H1 (cell line): ENCODE data around the gene SLC39A8. TPM values are rescaled to one million over a fixed set of nuclear protein-coding genes. Genes with fewer than 3 reads are reported as not detected.

ENCODE experiments used
- CTCF ChIA-PET: fragments of 300-600 bp; sonication (Branson Sonifier 250); formaldehyde crosslinking; loops from one replicate; lab custom pipeline; 2021; ENCODE audit not compliant: partially characterized antibody; lab: Charles Lee
- POLR2A ChIA-PET: fragments of 300-600 bp; sonication (Branson Sonifier 250); formaldehyde crosslinking; loops from one replicate; lab custom pipeline; 2021; ENCODE audit warnings: inconsistent platforms; ENCODE audit not compliant: partially characterized antibody; lab: Charles Lee
- DNase-seq, 2 experiments: peaks; one replicate each; pipeline versions ENCODE4 v3.0.0 to v3.0.0-alpha.2; 2010 to 2022; ENCODE audit warnings: low spot score in 2 of 2, low read depth in 1 of 2, mixed read lengths in 1 of 2
- FAIRE-seq: peaks from 2 replicates; lab custom pipeline; 2011; peaks lifted over from hg19 to GRCh38; lab: Jason Lieb, UNC
- H2AFZ ChIP-seq: 2 replicates; pipeline ENCODE4 v1.8.1; 2012; ENCODE audit warnings: low read length, inconsistent platforms
- H2AK5ac ChIP-seq: 2 replicates; pipeline ENCODE4 v1.6.1; 2013; ENCODE audit warnings: low read depth, low read length
- H2BK120ac ChIP-seq: replicated peaks from 2 replicates; pipeline ENCODE3; 2013; ENCODE audit warnings: low read depth, low read length, inconsistent platforms
- H2BK12ac ChIP-seq: 2 replicates; pipeline ENCODE4 v1.6.1; 2013; ENCODE audit warnings: low read depth, low read length
- H2BK15ac ChIP-seq: 2 replicates; pipeline ENCODE4 v1.6.1; 2013; ENCODE audit warnings: low read length
- H2BK20ac ChIP-seq: 2 replicates; pipeline ENCODE4 v1.6.1; 2013; ENCODE audit warnings: low read length
- H2BK5ac ChIP-seq: 2 replicates; pipeline ENCODE4 v1.6.1; 2013; ENCODE audit warnings: low read depth, low read length
- H3K14ac ChIP-seq: 2 replicates; pipeline ENCODE4 v1.6.1; 2013; ENCODE audit warnings: inconsistent platforms; ENCODE audit not compliant: insufficient read length
- H3K18ac ChIP-seq: 2 replicates; pipeline ENCODE4 v1.6.1; 2013; ENCODE audit warnings: low read length; ENCODE audit errors: extremely low read depth
- H3K23ac ChIP-seq: 2 replicates; pipeline ENCODE4 v1.6.1; 2013; ENCODE audit warnings: inconsistent platforms; ENCODE audit not compliant: insufficient read length
- H3K23me2 ChIP-seq: 2 replicates; pipeline ENCODE4 v1.6.1; 2013; ENCODE audit warnings: low read depth, low read length
- H3K27ac ChIP-seq: 2 replicates; pipeline ENCODE4 v1.6.1; 2011; ENCODE audit warnings: low read depth, low read length, inconsistent platforms
- H3K27me3 ChIP-seq, 4 experiments: replicated peaks in 1 of 4; 1 replicate in 1 of 4; 2 replicates in 3 of 4; pipeline versions ENCODE4 v1.6.1 to v1.8.1; 2011 to 2013; ENCODE audit warnings: low read length in 3 of 4, mild to moderate bottlenecking in 3 of 4, inconsistent platforms in 2 of 4, mixed read lengths in 2 of 4, moderate library complexity in 1 of 4; ENCODE audit not compliant: control insufficient read depth in 3 of 4, insufficient read depth in 3 of 4; ENCODE audit errors: extremely low read depth in 1 of 4
- H3K36me3 ChIP-seq, 4 experiments: 2 replicates each; pipeline versions ENCODE4 v1.6.1 to v1.8.1; 2011 to 2013; ENCODE audit warnings: mild to moderate bottlenecking in 4 of 4, low read length in 3 of 4, moderate library complexity in 2 of 4, control low read depth in 1 of 4, inconsistent platforms in 1 of 4; ENCODE audit not compliant: insufficient read depth in 4 of 4, control insufficient read depth in 2 of 4
- H3K4ac ChIP-seq: replicated peaks from 2 replicates; pipeline ENCODE3; 2013; ENCODE audit warnings: low read length, low read depth, mixed read lengths, inconsistent platforms; ENCODE audit not compliant: insufficient read length
- H3K4me1 ChIP-seq, 4 experiments: replicated peaks in 1 of 4; 1 replicate in 1 of 4; 2 replicates in 3 of 4; pipeline versions ENCODE4 v1.6.1 to v1.8.1; 2011 to 2013; ENCODE audit warnings: low read length in 3 of 4, inconsistent platforms in 2 of 4, mixed read lengths in 1 of 4; ENCODE audit not compliant: insufficient read depth in 4 of 4, control insufficient read depth in 3 of 4
- H3K4me2 ChIP-seq, 2 experiments: 2 replicates each; pipeline versions ENCODE4 v1.6.1 to v1.8.1; 2011 to 2013; ENCODE audit warnings: low read depth in 2 of 2, low read length in 2 of 2, control low read depth in 1 of 2, inconsistent platforms in 1 of 2, mild to moderate bottlenecking in 1 of 2; ENCODE audit not compliant: insufficient read depth in 1 of 2
- H3K4me3 ChIP-seq, 4 experiments: fragments of 200-600, 300-600 bp in 1 of 4; sonication (generic), shearing (Covaris generic), sonication (Bioruptor Twin) in 1 of 4; 2 replicates each; pipeline versions ENCODE4 v1.5.1 to v1.8.1; 2011 to 2016; ENCODE audit warnings: low read length in 4 of 4, low read depth in 3 of 4, control low read depth in 2 of 4, inconsistent platforms in 2 of 4, mild to moderate bottlenecking in 2 of 4, mixed read lengths in 1 of 4, moderate library complexity in 1 of 4; ENCODE audit not compliant: insufficient read depth in 2 of 4; ENCODE audit errors: extremely low read depth in 1 of 4
- H3K56ac ChIP-seq: replicated peaks from 2 replicates; pipeline ENCODE3; 2013; ENCODE audit warnings: low read depth, mild to moderate bottlenecking, mixed read lengths, low read length, inconsistent platforms; ENCODE audit not compliant: insufficient read length
- H3K79me1 ChIP-seq: 2 replicates; pipeline ENCODE4 v1.6.1; 2013; ENCODE audit warnings: low read depth, low read length, control low read depth
- H3K79me2 ChIP-seq, 2 experiments: 2 replicates each; pipeline versions ENCODE4 v1.6.1 to v1.8.1; 2012 to 2013; ENCODE audit warnings: low read length in 2 of 2, mild to moderate bottlenecking in 2 of 2, inconsistent platforms in 1 of 2; ENCODE audit not compliant: insufficient read depth in 2 of 2, control insufficient read depth in 1 of 2
- H3K9ac ChIP-seq, 4 experiments: replicated peaks in 1 of 4; 1 replicate in 1 of 4; 2 replicates in 3 of 4; pipeline versions ENCODE4 v1.6.1 to v1.8.1; 2011 to 2013; ENCODE audit warnings: low read depth in 3 of 4, low read length in 3 of 4, control low read depth in 2 of 4, mild to moderate bottlenecking in 2 of 4, moderate library complexity in 2 of 4, inconsistent platforms in 1 of 4; ENCODE audit errors: extremely low read depth in 1 of 4
- H3K9me3 ChIP-seq, 2 experiments: 2 replicates each; pipeline versions ENCODE4 v1.6.1 to v1.8.1; 2012 to 2013; ENCODE audit warnings: mild to moderate bottlenecking in 2 of 2, moderate library complexity in 2 of 2, control low read depth in 1 of 2, inconsistent platforms in 1 of 2, low read depth in 1 of 2, low read length in 1 of 2, mixed read lengths in 1 of 2; ENCODE audit not compliant: insufficient read depth in 2 of 2
- H4K20me1 ChIP-seq, 2 experiments: replicated peaks in 1 of 2; 2 replicates each; pipeline versions ENCODE3 to v1.8.1; 2011 to 2013; ENCODE audit warnings: inconsistent platforms in 2 of 2, low read length in 2 of 2, mild to moderate bottlenecking in 1 of 2; ENCODE audit not compliant: insufficient read depth in 2 of 2, control insufficient read depth in 1 of 2
- H4K5ac ChIP-seq: 2 replicates; pipeline ENCODE4 v1.6.1; 2013; ENCODE audit warnings: low read length, low read depth, mixed read lengths, inconsistent platforms; ENCODE audit not compliant: insufficient read length
- H4K8ac ChIP-seq: 2 replicates; pipeline ENCODE4 v1.8.0; 2013; ENCODE audit warnings: mild to moderate bottlenecking, moderate library complexity, low read length, inconsistent platforms; ENCODE audit not compliant: insufficient read depth; ENCODE audit errors: extremely low read depth
- H4K91ac ChIP-seq: replicated peaks from 2 replicates; pipeline ENCODE3; 2013; ENCODE audit warnings: low read length, mixed read lengths, inconsistent platforms; ENCODE audit not compliant: insufficient read length
- BACH1 ChIP-seq: IDR thresholded peaks from 2 replicates; pipeline ENCODE4 v1.6.1; 2012; ENCODE audit warnings: low read length, improper control_type of control experiment
- BRCA1 ChIP-seq: IDR thresholded peaks from 2 replicates; pipeline ENCODE4 v1.6.1; 2012; ENCODE audit warnings: low read depth, low read length, improper control_type of control experiment
- CEBPB ChIP-seq: IDR thresholded peaks from 2 replicates; pipeline ENCODE4 v1.6.1; 2012; ENCODE audit warnings: low read depth, low read length
- JUN ChIP-seq: IDR thresholded peaks from 2 replicates; pipeline ENCODE4 v1.6.1; 2011; ENCODE audit warnings: low read depth, mild to moderate bottlenecking, improper control_type of control experiment, low read length
- KDM1A ChIP-seq: fragments of 200-600, 300-600 bp; sonication (generic); IDR thresholded peaks from 2 replicates; pipeline ENCODE4 v1.7.1; 2016; ENCODE audit warnings: mild to moderate bottlenecking, low read length, borderline replicate concordance
- PHF8 ChIP-seq: fragments of 200-600 bp; sonication (generic); conservative IDR thresholded peaks from 2 replicates; pipeline ENCODE4 v1.7.1; 2012; ENCODE audit warnings: low read depth, mild to moderate bottlenecking, inconsistent platforms, low read length, moderate library complexity
- RAD21 ChIP-seq, 2 experiments: IDR thresholded peaks in 1 of 2; conservative IDR thresholded peaks in 1 of 2; 2 replicates each; pipeline ENCODE4 v1.6.1; 2011; ENCODE audit warnings: low read depth in 2 of 2, low read length in 2 of 2, improper control_type of control experiment in 1 of 2, inconsistent platforms in 1 of 2, mild to moderate bottlenecking in 1 of 2, moderate library complexity in 1 of 2
- TEAD4 ChIP-seq: IDR thresholded peaks from 2 replicates; pipeline ENCODE4 v1.6.1; 2012; ENCODE audit warnings: low read depth, low read length, inconsistent platforms, mixed read lengths
- ZNF274 ChIP-seq: IDR thresholded peaks from 2 replicates; pipeline ENCODE4 v1.7.0; 2012; ENCODE audit warnings: low read length, borderline replicate concordance; ENCODE audit errors: extremely low read depth
- WGBS, 2 experiments: shearing (Covaris generic) in 1 of 2; methylation state at CpG; one replicate each; pipeline versions ENCODE4 v1.1.6 to v1.1.7; 2013 to 2015; ENCODE audit warnings: low lambda C conversion rate in 2 of 2, mixed read lengths in 2 of 2, inconsistent platforms in 1 of 2, low coverage in 1 of 2, missing lambda C conversion rate in 1 of 2; ENCODE audit not compliant: insufficient replicate concordance in 2 of 2, insufficient coverage in 1 of 2, insufficient read length in 1 of 2; ENCODE audit errors: extremely low coverage in 1 of 2, missing lambda C conversion rate in 1 of 2; 5-methylcytosine and 5-hydroxymethylcytosine counted together
- polyA plus RNA-seq, 7 experiments: library from polyadenylated mRNA; depleted of rRNA in 3 of 7; stranded (reverse) in 5 of 7; unstranded in 2 of 7; fragments of >200 nt in 5 of 7; fragments of 200-250 nt in 2 of 7; gene quantifications; 1 replicate in 5 of 7; 2 replicates in 1 of 7; 4 replicates in 1 of 7; pipeline versions ENCODE4 v1.2.1 to v1.2.3, GENCODE V29; 2011 to 2013; ENCODE audit warnings: missing spikeins in 2 of 7, mixed read lengths in 2 of 7
- total RNA-seq: library from RNA; stranded (reverse); fragmentation: NEBNext Ultra II Directional; extraction: Animal tissue kit (Norgen Biotek cat#: 25700); gene quantifications from 2 replicates; pipeline ENCODE4 v1.2.1, GENCODE V29; 2021

Gene SLC39A8
- total and polyA plus RNA-seq, 2 of the 8 experiments (the other 6 are each of a cell fraction or from before 2014, with no cell fraction given), result 6.4 to 38.7 TPM

DNA sequence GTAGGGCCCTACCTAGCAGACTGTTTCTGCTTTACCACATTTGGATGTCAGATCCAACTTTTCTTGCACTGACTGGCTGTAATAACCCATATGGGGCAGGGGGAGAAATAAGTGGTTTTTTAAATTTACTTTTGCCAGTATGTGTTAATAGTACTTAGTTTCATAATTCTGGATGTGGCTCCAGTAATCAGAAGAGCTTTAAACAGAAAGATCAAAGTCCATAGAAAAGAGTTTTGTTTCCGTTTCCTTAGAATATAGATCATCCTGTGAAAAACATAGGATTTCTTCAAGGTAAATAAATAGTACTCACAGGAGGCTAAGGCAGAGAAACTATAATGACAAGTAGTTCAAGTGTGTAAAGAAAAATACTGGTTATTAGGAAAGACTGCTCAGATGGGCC lies 85.6 kb downstream of the SLC39A8 start:
- DNase-seq (no peak), FAIRE-seq (no peak)
- no peak overlapping the region for H3K18ac ChIP-seq
- CTCF ChIA-PET, result interaction anchor here (0.7 to 1.6 kb wide), 3 partner anchors 40 to 171 kb away, joined by 3 to 5 read pairs (median 3); no protein-coding TSS in a partner anchor
- no peak overlapping the region for H2AFZ ChIP-seq
- no peaks in the 10 kb centered on the region for H3K27me3 ChIP-seq
- no peak overlapping the region for H4K91ac ChIP-seq
- no peak overlapping the region for H3K4ac ChIP-seq
- no peaks in the 10 kb centered on the region for H3K36me3 ChIP-seq
- no peaks in the 10 kb centered on the region for H4K20me1 ChIP-seq
- no peak overlapping the region for H3K4me3 ChIP-seq
- WGBS, 2 experiments, result 93% methylated on average over 1 of the region's 1 CpG; no CpG with 5 or more reads in 1 of the 2 experiments
- H4K8ac ChIP-seq, result no peak overlapping the region
- no peaks in the 10 kb centered on the region for H3K23me2 ChIP-seq
- H2BK15ac ChIP-seq, result no peak overlapping the region
- H2AK5ac ChIP-seq, result no peak overlapping the region
- H2BK5ac ChIP-seq, result no peak overlapping the region
- H3K9me3 ChIP-seq, result no peaks in the 10 kb centered on the region
- no peak overlapping the region for H2BK20ac ChIP-seq
- H3K56ac ChIP-seq, result no peak overlapping the region
- POLR2A ChIA-PET, result no interaction called here
- no peak overlapping the region for H3K9ac ChIP-seq
- H3K4me2 ChIP-seq, result no peak overlapping the region
- H3K23ac ChIP-seq, result no peak overlapping the region
- H3K4me1 ChIP-seq, result no peaks in the 10 kb centered on the region
- H2BK120ac ChIP-seq, result no peak overlapping the region
- H4K5ac ChIP-seq, result no peak overlapping the region
- no peak overlapping the region for H2BK12ac ChIP-seq
- H3K14ac ChIP-seq, result no peak overlapping the region
- H3K27ac ChIP-seq, result no peak overlapping the region
- no peaks in the 10 kb centered on the region for H3K79me2 ChIP-seq
- H3K79me1 ChIP-seq, result no peaks in the 10 kb centered on the region
- no peak for TF ChIP-seq JUN
- TF ChIP-seq RAD21 (IDR thresholded peaks at IDR 0.05 in 1 of 2, conservative IDR thresholded peaks at IDR 0.05 in 1 of 2; ENCODE audit: low read depth in 2 of 2, low read length in 2 of 2), result no peak
- no peak for TF ChIP-seq BACH1
- no peak for TF ChIP-seq CEBPB
- TF ChIP-seq ZNF274, result no peak
- TF ChIP-seq BRCA1, result no peak
- TF ChIP-seq TEAD4, result no peak
- no peak for TF ChIP-seq KDM1A
- no peak for TF ChIP-seq PHF8
